ENCODE measurements around the gene MLLT1.

MLLT1 gene

DNA sequence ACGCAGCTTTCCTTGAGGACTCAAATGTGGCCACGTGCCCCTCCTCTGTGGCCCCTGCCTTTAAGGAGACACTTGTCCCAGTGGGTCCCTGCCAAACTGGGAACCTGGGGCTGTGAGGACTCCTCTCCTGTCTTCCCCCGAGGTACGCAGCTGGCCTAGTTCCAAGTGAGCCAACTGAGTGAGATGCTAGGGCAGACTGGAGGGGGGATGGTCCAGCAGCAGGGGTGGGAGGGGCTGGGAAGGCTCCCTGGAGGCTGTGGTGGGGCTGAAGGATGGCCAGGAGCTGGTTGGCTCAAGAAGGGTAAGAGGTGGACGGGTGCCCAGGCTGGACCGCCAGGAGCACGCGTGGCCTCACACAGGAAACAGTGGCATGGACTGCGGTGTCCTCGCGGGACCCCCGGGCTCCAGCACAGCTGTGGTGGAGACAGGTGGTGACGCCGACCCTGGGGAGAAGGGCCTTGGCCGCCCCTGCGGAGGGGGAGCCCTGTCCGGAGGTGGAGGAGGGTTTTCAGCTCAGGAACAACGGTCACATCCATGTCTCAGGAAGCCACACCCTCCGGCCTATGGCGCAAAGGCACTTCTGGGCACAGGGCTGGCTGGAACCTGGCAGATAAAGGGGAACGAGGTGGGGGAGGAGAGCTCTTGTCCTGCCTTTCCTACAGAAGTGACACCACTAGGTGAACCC is 45.8 kb downstream of the MLLT1 start:
- DNase-seq = no peak

DNA sequence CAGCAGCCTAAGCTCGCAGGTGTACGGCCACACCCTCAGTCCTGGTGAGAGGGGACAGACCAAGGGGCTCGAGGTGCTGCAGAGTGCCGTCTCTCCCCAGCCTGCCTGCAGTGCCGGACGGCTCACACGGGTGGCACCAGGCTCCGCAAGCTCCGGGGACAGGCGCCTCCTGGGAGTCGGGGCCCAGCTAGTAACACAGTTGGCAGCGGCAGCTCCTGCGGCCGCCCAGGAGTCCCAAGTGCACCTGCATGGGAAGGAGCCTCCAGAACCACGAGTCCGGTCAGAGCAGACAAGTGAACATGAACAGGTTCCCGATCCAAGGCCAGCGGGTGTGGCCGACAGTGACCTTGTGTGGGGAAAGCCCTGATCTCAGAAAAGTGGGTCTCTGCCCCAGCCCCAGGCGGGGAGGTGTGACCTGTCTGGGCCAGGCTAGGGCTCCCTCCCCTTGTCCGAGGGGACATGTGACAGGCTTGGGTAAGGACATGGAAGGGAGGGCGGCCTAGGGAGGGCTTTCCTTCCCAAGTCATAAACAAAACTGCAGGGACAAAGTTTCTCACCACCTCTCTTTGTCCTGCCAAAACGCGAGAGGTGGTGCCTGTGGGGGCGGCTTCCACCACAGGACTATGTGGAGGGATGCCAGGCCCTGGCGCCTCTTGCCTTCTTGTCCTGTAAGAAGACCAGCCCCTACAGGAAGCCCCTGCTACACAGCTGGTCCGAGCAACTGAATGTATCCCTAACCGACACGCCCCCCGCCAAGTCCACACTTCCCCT is 46.5 kb downstream of the MLLT1 start:
- DNase-seq = no peak

DNA sequence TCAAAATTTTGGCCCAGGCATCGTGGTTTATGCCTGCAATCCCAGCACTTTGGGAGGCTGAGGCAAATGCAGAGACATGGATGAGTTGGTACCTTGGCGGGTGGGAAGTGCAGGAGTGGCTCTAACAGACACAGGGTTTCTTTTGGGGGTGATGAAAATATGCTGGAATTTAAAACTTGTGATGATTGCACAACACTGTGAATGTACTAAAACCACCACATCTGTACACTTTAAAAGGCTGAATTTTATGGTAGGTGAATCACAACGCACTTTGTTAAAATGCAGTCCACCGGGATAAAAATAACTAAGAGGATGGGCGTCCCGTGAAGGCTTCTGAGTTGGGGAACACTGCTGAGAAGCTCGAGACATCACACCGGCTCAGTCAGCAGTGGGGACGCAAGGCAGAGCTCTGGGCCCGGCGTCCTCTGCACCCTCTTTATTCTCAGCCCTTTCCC is 47.1 kb downstream of the MLLT1 start:
- DNase-seq = no peak

DNA sequence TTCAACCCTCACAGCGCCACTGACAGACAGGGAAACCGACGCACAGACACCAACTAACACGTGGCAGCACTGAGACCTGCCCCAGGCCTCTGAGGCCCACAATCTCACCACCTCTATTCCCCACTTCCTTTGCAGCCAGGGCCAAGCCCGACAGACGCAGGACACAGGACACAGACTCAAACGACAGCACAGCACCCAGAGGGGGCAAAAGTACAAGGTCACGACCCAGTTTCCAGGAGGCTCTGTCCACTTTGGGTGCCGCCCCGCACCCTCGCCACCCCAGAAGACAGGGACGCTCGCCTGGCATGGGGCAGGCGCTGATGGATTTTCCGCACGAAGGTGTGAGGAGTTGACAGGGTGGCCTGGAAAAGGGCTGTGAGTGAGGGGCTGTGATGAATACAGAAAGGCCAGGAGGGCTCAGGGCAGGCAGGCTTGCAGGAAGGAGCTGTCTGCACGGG is 48.8 kb downstream of the MLLT1 start:
- no peak for DNase-seq

DNA sequence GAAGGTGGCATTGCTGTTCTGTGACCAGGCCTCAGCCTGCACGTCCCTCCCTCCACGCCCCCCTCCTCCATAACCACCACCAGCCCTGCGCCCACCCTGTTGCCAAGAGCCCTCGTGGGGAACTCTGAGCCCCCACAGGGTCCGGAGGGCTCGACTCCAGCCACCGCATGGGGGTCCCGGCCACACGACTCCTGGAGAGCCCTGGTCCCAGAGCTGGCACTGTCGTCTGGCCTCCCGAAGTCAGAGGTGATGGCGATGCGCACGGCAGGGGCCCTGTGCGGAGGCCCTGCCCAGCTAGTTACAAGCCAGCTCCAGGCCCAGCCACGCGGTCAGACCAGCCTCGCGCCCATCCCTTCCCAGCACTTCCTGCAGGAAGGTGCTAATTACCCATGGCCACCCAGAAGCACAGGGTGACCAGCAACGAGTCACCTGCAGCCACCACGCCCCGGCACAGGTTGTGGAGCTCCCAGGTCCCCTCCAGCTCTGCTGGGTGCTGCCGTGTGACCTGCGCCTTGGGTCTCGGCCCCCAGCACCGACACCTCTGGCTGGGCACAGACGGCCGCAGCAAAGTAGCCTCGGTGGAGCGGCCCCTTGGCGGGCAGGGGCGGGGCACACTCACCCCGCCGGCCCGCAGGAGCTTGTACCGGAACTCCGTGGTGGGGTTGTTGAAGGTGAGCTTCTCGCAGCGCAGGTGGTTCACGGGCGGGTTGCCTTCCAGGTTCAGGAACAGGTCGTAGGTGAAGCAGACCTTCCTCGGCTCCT is 49.6 kb downstream of the MLLT1 start:
- no peak for DNase-seq

DNA sequence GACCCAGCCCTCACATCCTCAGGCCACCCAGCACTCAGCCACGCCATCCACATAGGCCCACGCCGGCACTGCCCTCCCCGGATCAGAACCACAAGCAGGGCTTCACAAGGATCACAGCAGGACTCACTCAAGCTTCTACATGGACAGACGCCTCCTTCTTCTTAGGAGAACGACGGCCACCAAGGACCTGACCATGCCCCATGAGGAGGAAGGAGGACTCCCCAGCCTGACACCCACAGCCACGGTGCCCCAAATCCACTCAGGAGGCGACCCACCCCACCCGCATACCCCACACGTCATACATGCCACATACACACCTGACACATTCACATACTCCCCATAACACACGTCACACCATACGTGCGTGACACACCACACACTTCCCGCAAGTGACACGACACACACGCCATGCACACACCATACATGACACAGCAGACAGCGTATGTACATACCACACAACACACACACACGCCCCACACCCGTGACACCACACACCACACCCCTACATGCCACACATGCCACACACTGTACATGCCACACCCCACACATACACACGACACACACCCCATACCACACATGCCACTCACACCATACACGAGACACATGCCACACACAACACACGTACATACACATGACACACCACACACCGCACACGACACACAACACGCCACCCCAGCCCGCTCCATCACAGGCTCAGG is 50.4 kb downstream of the MLLT1 start:
- DNase-seq = no peak

DNA sequence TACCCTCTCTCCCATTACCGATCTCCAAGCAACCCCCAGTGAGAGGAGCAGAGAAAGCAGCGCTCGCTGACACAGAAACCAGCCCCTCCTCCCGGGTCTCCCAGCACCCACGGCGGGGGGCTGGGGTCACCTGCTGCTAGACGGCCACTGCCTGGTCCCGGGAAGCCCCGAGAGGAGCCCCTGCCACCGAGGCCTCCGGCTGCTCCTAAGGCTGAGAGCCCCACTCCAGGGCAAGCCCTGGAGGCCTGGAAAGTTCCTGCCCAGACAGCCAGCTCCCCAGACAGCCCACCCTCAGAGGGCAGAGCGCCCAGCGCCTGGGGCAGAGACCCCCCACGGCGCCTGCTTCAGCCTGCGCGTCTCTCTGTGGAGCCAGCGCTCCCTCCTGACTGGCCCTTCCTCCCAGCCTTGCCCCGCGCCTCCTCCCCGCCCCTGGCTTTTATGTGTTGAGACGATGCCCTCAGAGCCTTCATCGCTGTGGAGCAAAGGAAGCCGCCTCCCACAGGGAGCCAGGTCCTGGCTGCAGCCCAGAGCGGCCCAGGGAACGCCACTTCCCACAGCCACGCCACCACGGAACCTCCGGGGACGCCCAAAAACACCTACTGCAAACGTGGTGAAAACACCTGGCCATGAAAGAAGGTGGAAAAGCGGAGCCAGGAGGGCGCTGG is 51.1 kb downstream of the MLLT1 start:
- DNase-seq = no peak

DNA sequence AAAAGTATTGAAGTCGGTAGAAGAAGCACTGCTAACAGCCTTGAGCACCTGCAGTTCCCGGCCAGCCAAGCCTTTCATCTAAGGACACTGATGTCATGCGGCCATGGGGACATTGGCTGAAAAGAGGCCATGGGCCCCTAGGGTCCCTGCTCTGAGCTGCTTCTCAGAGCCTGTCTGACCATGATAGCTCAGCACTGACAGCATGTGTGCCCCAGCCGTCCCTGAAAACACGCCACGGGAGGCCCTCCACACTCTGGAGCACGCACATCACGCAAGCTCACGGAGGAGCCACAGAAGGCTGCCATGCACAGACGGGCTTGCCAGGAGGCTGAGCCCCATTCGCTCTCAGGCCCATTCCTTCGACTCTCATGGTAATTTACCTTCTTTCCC is 51.8 kb downstream of the MLLT1 start:
- no peak for DNase-seq

DNA sequence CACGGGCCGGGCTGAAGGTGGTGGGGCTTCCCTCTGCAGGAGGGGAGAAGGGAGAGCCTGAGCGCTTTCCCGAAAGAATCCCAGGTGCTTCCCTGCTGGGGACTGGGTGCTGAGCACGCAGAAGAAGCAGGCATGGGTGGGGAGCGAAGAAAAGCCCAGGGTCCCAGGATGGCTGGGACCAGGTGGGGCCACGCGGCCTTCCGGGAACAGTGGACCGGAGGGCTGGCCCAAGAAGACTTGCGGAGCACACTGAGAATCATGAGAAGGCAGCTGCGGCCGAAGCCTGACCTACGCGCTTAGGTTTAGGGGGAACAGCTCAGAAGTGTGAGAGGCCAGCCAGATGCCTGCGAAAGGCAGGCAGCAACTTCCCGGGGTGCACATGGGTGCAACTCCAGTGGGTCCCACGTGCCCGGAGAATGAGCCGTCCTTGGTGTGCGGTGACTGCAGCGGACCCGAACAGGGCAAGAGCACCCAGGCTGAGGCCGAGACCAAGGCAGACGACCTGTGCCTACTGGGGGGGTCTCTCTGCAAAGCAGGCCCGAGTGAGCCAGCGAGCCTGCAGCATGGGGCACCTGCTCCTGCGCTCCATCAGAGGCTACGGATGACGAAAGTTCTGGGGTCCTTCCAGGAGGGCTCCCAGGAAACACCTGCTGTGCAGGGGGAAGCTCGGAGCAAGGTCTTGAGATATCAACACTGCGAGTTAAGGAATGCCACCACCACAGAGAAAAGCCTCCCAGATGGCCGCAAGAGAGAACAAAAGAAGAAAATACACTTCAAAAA is 52.4 kb downstream of the MLLT1 start:
- no peak for DNase-seq

DNA sequence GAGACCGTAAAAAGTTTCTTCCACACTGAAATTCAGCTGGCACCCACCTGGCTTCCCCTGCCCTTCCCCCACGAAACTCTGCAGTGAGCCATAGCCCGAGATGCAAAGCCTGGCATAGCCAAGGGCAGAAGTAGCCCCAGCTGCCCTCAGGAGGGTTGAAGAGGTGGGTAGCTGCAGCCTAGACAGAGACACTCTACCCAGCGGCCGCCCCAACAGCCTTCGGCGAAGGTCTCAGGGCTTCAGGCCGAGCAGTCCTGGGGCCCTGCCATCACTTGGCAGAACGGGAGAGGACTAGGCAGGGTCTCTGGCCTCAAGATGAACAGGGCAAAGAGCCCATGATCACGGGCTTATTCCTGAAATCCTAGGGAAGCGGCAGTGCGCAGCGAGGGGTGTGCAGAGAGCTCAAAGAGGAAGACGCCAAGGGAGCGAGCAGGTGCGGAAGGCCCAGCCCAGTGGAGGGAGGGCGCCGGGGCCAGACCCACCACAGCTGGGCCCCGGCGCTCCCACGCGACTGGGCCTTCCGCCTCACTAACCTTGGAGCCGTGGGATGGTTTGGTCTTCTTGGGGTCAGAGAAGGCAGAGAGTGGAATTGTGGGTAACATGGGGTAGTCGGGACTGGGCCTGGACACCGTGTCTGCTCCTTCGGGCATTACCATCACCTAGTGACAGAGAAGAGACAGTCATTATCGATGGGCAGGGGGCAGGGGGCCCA is 53.2 kb downstream of the MLLT1 start:
- DNase-seq = no peak

DNA sequence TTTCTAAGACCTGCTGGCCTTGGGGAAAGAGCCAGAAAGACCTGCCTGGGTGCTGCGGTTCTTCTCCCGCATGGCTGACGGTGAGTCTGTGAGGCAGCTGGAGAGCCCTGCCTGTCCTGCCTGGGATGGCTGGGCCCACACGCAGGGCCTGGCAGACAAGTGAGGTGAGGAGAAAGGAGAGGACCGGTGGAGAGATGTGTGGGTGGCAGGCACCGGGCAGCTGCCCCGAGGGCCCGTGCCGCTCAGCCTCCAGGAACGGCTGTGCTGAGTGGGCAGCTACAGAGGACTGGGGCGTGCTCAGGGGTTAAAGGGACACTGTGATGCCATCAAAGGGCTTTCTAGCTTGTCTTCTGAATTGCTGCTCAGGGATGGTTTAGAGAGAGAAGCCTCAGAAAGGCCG is 53.8 kb downstream of the MLLT1 start:
- no peak for DNase-seq

DNA sequence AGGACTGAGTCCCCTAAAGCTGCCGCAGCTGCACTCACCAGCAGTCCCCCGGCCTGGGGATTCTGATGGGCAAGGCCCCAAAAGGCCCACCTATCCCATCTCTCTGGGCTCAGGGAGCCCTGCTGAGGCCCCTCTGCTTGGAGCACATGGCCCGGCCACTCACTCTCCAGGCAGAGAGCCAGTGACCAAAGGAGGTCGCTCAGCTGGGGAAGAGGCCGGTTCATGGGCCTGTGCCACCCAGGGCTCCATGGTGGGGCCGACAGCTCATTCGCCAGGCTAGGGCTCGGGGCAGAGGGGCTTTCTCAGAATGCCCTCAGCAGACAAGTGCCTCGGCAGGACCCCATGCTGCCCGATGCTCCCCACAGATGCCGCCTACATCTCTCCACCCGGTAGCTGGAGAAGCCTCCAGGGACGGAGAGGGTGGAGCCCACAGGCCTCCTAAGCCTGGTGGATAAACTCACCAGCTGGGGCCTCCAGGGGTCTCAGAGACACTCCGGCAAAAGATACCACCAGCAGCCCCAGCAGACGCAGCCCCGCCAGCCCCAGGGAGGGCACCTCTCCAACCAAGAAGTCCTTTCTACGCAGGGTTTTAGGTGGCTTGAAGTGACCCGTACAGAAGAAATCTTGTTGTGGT is 54.4 kb downstream of the MLLT1 start:
- DNase-seq = no peak

DNA sequence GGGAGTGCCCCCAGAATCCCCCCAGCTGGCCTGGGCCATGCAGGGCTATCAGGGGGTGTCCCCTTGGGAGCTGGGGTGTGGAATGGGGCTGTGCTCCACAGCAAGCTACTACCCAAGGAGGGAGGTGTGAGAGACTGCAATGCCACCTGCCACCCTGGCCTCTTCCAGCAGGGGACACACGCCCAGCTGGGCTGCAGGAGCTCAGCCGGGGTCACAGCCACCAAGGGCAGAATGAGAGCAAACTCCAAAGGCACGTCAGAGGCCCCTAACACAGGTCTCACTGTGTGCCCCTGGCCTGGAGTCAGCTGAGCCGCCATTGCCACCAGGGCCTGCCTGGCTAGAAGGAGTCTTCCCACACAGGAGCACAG is 55.5 kb downstream of the MLLT1 start:
- DNase-seq = no peak

DNA sequence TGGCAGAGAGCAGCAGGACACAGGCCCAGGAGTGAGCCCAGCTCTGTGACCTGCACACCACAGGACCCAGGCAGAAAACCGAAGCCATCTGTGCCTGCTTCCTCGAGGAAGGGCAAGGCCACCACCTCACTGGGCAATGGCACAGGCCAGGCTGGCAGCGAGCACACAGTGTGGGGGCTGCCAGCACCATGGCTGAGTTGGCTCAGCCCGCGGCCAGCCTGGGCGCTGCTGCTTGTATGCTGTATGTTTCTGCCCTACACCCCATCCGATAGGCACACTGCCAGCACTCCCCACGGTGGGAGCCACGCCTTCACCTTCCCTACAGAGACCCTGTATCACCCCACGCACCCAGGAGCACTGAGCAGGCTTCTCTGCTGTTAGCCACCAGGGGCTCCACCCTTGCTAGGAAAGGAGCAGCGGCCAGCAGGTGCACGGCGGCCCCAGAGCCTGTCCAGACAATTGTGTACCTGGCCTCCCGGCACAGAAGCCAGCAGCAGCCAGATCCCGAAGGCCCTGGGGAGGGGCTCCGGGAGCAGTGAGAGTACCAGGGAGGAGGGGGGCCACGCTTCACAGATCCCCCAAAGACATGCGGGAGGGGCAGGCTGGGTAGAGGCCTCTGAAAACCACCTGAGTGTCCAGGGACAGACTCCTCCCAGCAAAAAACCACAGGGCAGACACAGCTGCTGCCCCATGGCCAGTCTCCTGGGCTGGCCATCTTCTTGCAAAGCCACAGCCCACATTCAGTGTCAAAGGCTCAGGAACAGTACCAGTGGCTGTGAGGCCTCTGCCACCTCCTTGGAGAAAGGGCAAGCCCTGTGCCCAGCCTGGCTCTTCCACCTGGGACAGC is 56.1 kb downstream of the MLLT1 start:
- no peak for DNase-seq

DNA sequence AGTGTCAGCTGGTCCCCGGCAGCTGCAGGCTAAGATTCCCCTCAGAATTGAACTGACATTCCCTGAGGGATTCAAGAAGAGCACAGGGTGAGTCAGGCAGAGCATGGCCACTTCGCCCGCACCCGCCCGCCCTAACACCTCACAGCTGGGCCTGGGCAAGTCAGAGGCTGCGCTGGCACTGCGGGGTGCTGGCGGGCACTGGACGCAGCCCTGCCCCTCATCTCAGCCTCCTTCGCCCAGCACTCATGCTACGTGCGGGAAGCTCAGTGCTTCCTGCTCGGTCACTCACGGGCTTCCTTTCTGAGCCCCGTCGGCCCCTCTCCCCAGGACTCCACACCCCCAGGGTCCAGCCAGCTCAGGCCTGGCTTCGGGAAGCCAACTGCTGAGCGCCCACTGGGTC is 56.9 kb downstream of the MLLT1 start:
- no peak for DNase-seq

DNA sequence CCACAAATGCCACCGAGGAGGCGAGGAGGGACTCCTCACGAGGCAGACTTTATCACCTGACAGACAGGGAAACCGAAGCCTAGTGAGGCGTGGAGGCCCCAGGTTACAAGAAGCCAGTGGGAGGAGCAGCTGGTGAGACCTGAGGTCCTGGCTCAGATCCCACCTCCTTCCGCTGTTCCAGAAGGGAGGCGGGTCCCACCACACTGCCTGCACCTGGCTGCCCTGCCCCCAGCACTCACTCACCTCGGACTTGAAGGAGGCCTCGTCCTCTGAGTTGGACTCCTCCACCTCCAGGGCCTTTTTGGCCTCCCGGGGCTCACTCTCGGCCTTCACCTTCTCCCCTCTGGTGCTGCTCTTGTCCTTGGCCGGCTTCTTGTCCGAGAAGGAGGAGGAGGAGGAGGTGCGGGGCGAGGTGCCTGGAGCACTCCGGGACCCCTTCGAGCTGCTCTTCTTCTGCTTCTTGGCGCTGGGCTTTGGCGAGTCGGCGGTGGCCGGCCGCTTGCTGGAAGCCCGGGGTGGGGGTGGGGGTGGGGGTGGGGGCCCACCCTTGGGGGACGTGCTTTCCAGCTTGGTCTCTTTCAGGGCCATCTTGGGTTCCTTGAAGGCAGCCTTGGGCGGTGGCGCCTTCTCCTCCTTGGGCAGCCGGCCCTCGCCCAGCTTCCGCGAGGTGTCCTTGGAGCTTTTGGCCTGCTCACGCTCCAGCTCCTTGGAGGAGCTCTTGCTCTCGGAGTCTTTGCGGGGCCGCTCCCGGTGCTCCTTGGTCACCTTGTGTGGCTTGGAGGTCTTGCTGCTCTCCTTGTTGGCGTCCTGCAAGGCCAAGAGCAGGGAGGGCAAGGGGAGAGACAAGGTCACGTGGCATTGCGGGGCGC is 57.7 kb downstream of the MLLT1 start:
- DNase-seq = no peak

DNA sequence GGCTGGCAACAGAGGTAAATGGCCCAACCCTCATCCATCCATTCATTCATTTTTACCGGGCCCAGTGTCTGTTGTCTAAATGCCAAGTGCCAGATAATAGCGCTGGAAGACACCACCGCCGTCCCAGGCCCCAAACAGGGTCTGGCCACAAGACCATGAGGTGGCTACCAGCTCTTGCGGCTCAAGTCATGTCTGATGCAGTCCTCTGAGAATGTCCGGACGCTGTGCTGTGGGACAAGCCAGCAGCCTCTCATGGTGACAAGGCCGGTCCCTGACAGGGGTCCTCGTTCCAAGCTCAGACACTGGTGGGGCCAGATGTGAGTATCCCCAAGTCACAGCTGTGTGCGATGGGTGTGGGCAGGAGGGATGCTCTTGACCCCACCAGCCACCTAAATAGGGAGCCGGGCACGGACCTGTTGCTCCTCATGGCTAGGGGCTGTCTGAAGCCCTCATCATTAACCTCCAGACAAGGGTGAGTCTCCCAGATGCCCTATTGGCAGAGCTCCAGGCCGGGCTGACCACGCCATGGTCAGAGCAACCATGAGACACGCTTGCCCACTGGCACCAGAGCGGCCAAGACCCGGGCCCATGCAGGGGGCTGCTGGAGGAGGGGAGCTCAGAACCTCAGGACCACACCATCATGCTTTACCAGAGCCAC is 58.4 kb downstream of the MLLT1 start:
- DNase-seq = no peak
